HEK293 (cell line): ENCODE results near the gene TAP2.

Source experiments
- CTCF ChIA-PET: fragments of 350-600 bp; formaldehyde crosslinking; extraction: SDS; loops from one replicate; lab custom pipeline; 2021; ENCODE audit warnings: antibody characterized with exemption; lab: Yijun Ruan, JAX
- POLR2A ChIA-PET: fragments of 300-600 bp; formaldehyde crosslinking; extraction: SDS; loops from one replicate; lab custom pipeline; 2020; ENCODE audit warnings: antibody characterized with exemption, inconsistent platforms; lab: Yijun Ruan, JAX
- H3K27ac ChIP-seq: fragments of 200-500 bp; sonication (Bioruptor generic); 2 replicates; pipeline ENCODE4 v1.5.1; 2014; ENCODE audit warnings: low read depth, low read length, control low read depth, inconsistent platforms; ENCODE audit errors: extremely low read depth
- H3K36me3 ChIP-seq, 2 experiments: fragments of 200-500 bp in 1 of 2; sonication (Bioruptor generic) in 1 of 2; 1 replicate in 1 of 2; 2 replicates in 1 of 2; pipeline ENCODE4 v1.5.1; 2014 to 2017; ENCODE audit warnings: inconsistent platforms in 2 of 2, low read length in 2 of 2; ENCODE audit not compliant: control insufficient read depth in 2 of 2, insufficient read depth in 1 of 2
- H3K4me1 ChIP-seq: fragments of 200-500 bp; sonication (Bioruptor generic); 2 replicates; pipeline ENCODE4 v1.5.1; 2014; ENCODE audit warnings: mild to moderate bottlenecking, low read length, inconsistent platforms; ENCODE audit not compliant: control insufficient read depth, insufficient read depth
- H3K4me3 ChIP-seq: 2 replicates; pipeline ENCODE4 v1.5.1; 2011; ENCODE audit warnings: low read depth, mild to moderate bottlenecking, control low read depth, low read length, moderate library complexity
- H3K9me3 ChIP-seq: fragments of 200-500 bp; sonication (Bioruptor generic); 2 replicates; pipeline ENCODE4 v1.5.1; 2014; ENCODE audit warnings: low read depth, low read length, inconsistent platforms; ENCODE audit not compliant: control insufficient read depth, insufficient read depth
- EGR2 ChIP-seq: fragments of 450-650 bp; formaldehyde crosslinking; IDR thresholded peaks from 2 replicates; pipeline ENCODE4 v1.5.1; 2016; ENCODE audit warnings: low read depth, missing biosample characterization, missing genetic modification characterization
- GLI4 ChIP-seq: fragments of 450-650 bp; formaldehyde crosslinking; IDR thresholded peaks from 2 replicates; pipeline ENCODE4 v1.5.1; 2016; ENCODE audit warnings: missing biosample characterization, missing genetic modification characterization
- HOXA7 ChIP-seq: sonication (generic); formaldehyde crosslinking; IDR thresholded peaks from 2 replicates; pipeline ENCODE4 v1.8.1; 2022; ENCODE audit warnings: missing genetic modification reagents, borderline replicate concordance
- MEIS1 ChIP-seq: sonication (generic); formaldehyde crosslinking; IDR thresholded peaks from 2 replicates; pipeline ENCODE4 v1.8.1; 2022; ENCODE audit warnings: missing genetic modification reagents, mild to moderate bottlenecking, borderline replicate concordance
- MYNN ChIP-seq: fragments of 450-650 bp; formaldehyde crosslinking; IDR thresholded peaks from 2 replicates; pipeline ENCODE4 v1.5.1; 2016; ENCODE audit warnings: missing biosample characterization, missing genetic modification characterization, borderline replicate concordance
- PRDM10 ChIP-seq: fragments of 450-650 bp; formaldehyde crosslinking; IDR thresholded peaks from 2 replicates; pipeline ENCODE4 v1.5.1; 2016; ENCODE audit warnings: missing biosample characterization, missing genetic modification characterization
- TRIM28 ChIP-seq: IDR thresholded peaks from 2 replicates; pipeline ENCODE4 v1.6.1; 2011; ENCODE audit warnings: low read length, control low read depth, borderline replicate concordance
- YY2 ChIP-seq: fragments of 450-650 bp; formaldehyde crosslinking; IDR thresholded peaks from 2 replicates; pipeline ENCODE4 v1.5.1; 2016; ENCODE audit warnings: missing biosample characterization, missing genetic modification characterization
- ZBTB11 ChIP-seq: fragments of 450-650 bp; formaldehyde crosslinking; conservative IDR thresholded peaks from 2 replicates; pipeline ENCODE4 v1.5.1; 2016; ENCODE audit warnings: low read depth, missing biosample characterization, missing genetic modification characterization
- ZBTB6 ChIP-seq: fragments of 450-650 bp; formaldehyde crosslinking; IDR thresholded peaks from 2 replicates; pipeline ENCODE4 v1.5.1; 2017; ENCODE audit warnings: missing biosample characterization, missing genetic modification characterization
- ZBTB7A ChIP-seq: fragments of 450-650 bp; formaldehyde crosslinking; IDR thresholded peaks from 2 replicates; pipeline ENCODE4 v1.5.1; 2016; ENCODE audit warnings: low read depth, missing biosample characterization, missing genetic modification characterization
- ZFP69B ChIP-seq: fragments of 450-650 bp; formaldehyde crosslinking; IDR thresholded peaks from 2 replicates; pipeline ENCODE4 v1.5.1; 2016; ENCODE audit warnings: missing biosample characterization, missing genetic modification characterization
- ZNF157 ChIP-seq: fragments of 450-650 bp; formaldehyde crosslinking; IDR thresholded peaks from 2 replicates; pipeline ENCODE4 v1.5.1; 2016; ENCODE audit warnings: missing biosample characterization, missing genetic modification characterization
- ZNF274 ChIP-seq, 2 experiments: fragments of 200-500 bp in 1 of 2; fragments of 450-650 bp in 1 of 2; sonication (Bioruptor generic) in 1 of 2; formaldehyde crosslinking in 1 of 2; IDR thresholded peaks; 2 replicates each; pipeline versions ENCODE4 v1.5.1 to v1.6.1; 2014 to 2016; ENCODE audit warnings: borderline replicate concordance in 1 of 2, inconsistent platforms in 1 of 2, low read length in 1 of 2, missing biosample characterization in 1 of 2, missing genetic modification characterization in 1 of 2
- ZNF302 ChIP-seq: fragments of 450-650 bp; formaldehyde crosslinking; IDR thresholded peaks from 2 replicates; pipeline ENCODE4 v1.5.1; 2016; ENCODE audit warnings: missing biosample characterization, missing genetic modification characterization, low read depth
- ZNF404 ChIP-seq: fragments of 450-650 bp; formaldehyde crosslinking; IDR thresholded peaks from 2 replicates; pipeline ENCODE4 v1.5.1; 2017; ENCODE audit warnings: missing biosample characterization, missing genetic modification characterization
- ZNF544 ChIP-seq: fragments of 450-650 bp; formaldehyde crosslinking; IDR thresholded peaks from 2 replicates; pipeline ENCODE4 v1.5.0; 2017; ENCODE audit warnings: missing biosample characterization, missing genetic modification characterization
- ZNF571 ChIP-seq: fragments of 450-650 bp; formaldehyde crosslinking; IDR thresholded peaks from 2 replicates; pipeline ENCODE4 v1.5.0; 2017; ENCODE audit warnings: missing biosample characterization, missing genetic modification characterization
- ZNF624 ChIP-seq: fragments of 450-650 bp; formaldehyde crosslinking; IDR thresholded peaks from 2 replicates; pipeline ENCODE4 v1.5.1; 2017; ENCODE audit warnings: missing biosample characterization, missing genetic modification characterization
- ZSCAN30 ChIP-seq: fragments of 450-650 bp; IDR thresholded peaks from 2 replicates; pipeline ENCODE4 v1.5.1; 2018; ENCODE audit warnings: missing biosample characterization, mild to moderate bottlenecking, missing genetic modification characterization, moderate library complexity

TAP2 gene

GRCh38 chr6:32833664-32834063 is 4.9 kb downstream of the TAP2 start:
- Histone ChIP-seq H3K27ac (no peak overlapping the region), H3K4me1 (0 out of 2 replicates have a peak, but pooled peaks cover 3% of the 10 kb centered on the region), H3K4me3 (no peak overlapping the region), H3K9me3 (no peaks in the 10 kb centered on the region), H3K36me3 (peaks cover 3 to 57% of the 10 kb centered on the region in 2 experiments; a peak in 2 of 3 replicates)
- POLR2A ChIA-PET = no interaction called here
- no peak for TF ChIP-seq YY2
- TF ChIP-seq ZNF157 (tag by site-specific recombination) = no peak
- no peak for TF ChIP-seq HOXA7 (CRISPR knock-in tag)
- no peak for TF ChIP-seq ZFP69B (tag by site-specific recombination)
- TF ChIP-seq TRIM28 = no peak
- no peak for TF ChIP-seq GLI4 (tag by site-specific recombination)
- TF ChIP-seq ZNF404 (tag by site-specific recombination) = no peak
- TF ChIP-seq ZNF624 (tag by site-specific recombination) = no peak
- no peak for TF ChIP-seq ZSCAN30 (tag by site-specific recombination)
- no peak for TF ChIP-seq PRDM10 (tag by site-specific recombination)
- no peak for TF ChIP-seq MYNN (tag by site-specific recombination)
- no peak for TF ChIP-seq ZNF571 (tag by site-specific recombination)
- TF ChIP-seq ZBTB11 (tag by site-specific recombination) = no peak
- TF ChIP-seq ZNF274 (IDR thresholded peaks at IDR 0.05; ENCODE audit: low read length) = no peak
- TF ChIP-seq ZNF274 (tag by site-specific recombination; IDR thresholded peaks at IDR 0.05; ENCODE audit: borderline replicate concordance) = no peak
- TF ChIP-seq MEIS1 (CRISPR knock-in tag) = no peak
- TF ChIP-seq ZBTB6 (tag by site-specific recombination) = no peak
- TF ChIP-seq ZNF544 = no peak
- TF ChIP-seq ZNF302 (tag by site-specific recombination) = no peak
- TF ChIP-seq EGR2 (tag by site-specific recombination) = no peak
- no peak for TF ChIP-seq ZBTB7A (tag by site-specific recombination)
- CTCF ChIA-PET = interaction anchor here (2.9 kb wide), 1 partner anchor 35 kb away, joined by 16 read pairs; no protein-coding TSS in a partner anchor
